Activated T-cell treated with anti-CD3 and anti-CD28 coated beads, Interleukin-2, amount 50 U/mL, for 72 hours (primary cell): ENCODE measurements around the gene CTBP1. TPM values are rescaled to one million over a fixed set of nuclear protein-coding genes. Genes with fewer than 3 reads are reported as not detected.

ENCODE experiments used
- ATAC-seq, 2 donors: fragments of 150-1000 bp; cut with Tn5 transposase; replicated peaks in 1 of 2; 2 replicates each; pipeline ENCODE4 v1.10.0; 2021; ENCODE audit warnings: moderate library complexity in 2 of 2, mild to moderate bottlenecking in 1 of 2
- DNase-seq, 2 donors: peaks; one replicate each; pipeline ENCODE4 v3.0.0; 2021 to 2022; ENCODE audit warnings: mixed read lengths in 1 of 2
- H3K27ac Mint-ChIP-seq: one replicate; pipeline ENCODE4 v1.8.0; 2022; ENCODE audit warnings: mild to moderate bottlenecking, moderate library complexity, mixed read lengths
- H3K27me3 Mint-ChIP-seq: one replicate; pipeline ENCODE4 v1.8.0; 2022; ENCODE audit warnings: low read depth, mixed read lengths
- H3K36me3 Mint-ChIP-seq, 2 donors: one replicate each; pipeline ENCODE4 v1.8.0; 2022; ENCODE audit warnings: mixed read lengths in 2 of 2, mild to moderate bottlenecking in 1 of 2; ENCODE audit not compliant: insufficient read depth in 2 of 2
- H3K4me1 Mint-ChIP-seq: one replicate; pipeline ENCODE4 v1.8.0; 2022; ENCODE audit warnings: low read depth, mixed read lengths
- H3K4me3 Mint-ChIP-seq, 2 donors: one replicate each; pipeline ENCODE4 v1.8.0; 2022; ENCODE audit warnings: mild to moderate bottlenecking in 2 of 2, mixed read lengths in 2 of 2, moderate library complexity in 2 of 2
- H3K9me3 Mint-ChIP-seq, 2 donors: one replicate each; pipeline ENCODE4 v1.8.0; 2022; ENCODE audit warnings: mixed read lengths in 2 of 2
- total RNA-seq, 2 donors: library from RNA; stranded (reverse); gene quantifications; one replicate each; pipeline ENCODE4 v1.2.3, GENCODE V29; 2022

The CTBP1 gene
- total RNA-seq, 2 donors from 2014 or later = 182 to 190 TPM

GRCh38 chr4:1209821-1210220 is 39.1 kb downstream of the CTBP1 start:
- ATAC-seq (no peak), DNase-seq (no peak)
- H3K9me3 Mint-ChIP-seq = no peaks in the 10 kb centered on the region
- no peak overlapping the region for H3K27ac Mint-ChIP-seq
- H3K36me3 Mint-ChIP-seq = no peaks in the 10 kb centered on the region
- H3K27me3 Mint-ChIP-seq = no peaks in the 10 kb centered on the region
- no peak overlapping the region for H3K4me3 Mint-ChIP-seq
- H3K4me1 Mint-ChIP-seq = no peaks in the 10 kb centered on the region

- H3K36me3 Mint-ChIP-seq = no peaks in the 10 kb centered on the region
- DNase-seq = no peak
- H3K27ac Mint-ChIP-seq = no peak overlapping the region
- no peak for ATAC-seq
- no peaks in the 10 kb centered on the region for H3K9me3 Mint-ChIP-seq
- H3K27me3 Mint-ChIP-seq = no peaks in the 10 kb centered on the region
- H3K4me1 Mint-ChIP-seq = no peaks in the 10 kb centered on the region
- H3K4me3 Mint-ChIP-seq = no peak overlapping the region
These were observed 39.8 kb downstream of the CTBP1 start for GRCh38 chr4:1208970-1209704.

- no peaks in the 10 kb centered on the region for H3K36me3 Mint-ChIP-seq
- no peaks in the 10 kb centered on the region for H3K27me3 Mint-ChIP-seq
- no peaks in the 10 kb centered on the region for H3K9me3 Mint-ChIP-seq
- ATAC-seq = peak; percentile 17 to 27
- H3K27ac Mint-ChIP-seq = no peak overlapping the region
- peaks cover under 1% of the 10 kb centered on the region for H3K4me1 Mint-ChIP-seq
- H3K4me3 Mint-ChIP-seq = no peak overlapping the region
- no peak for DNase-seq
These were observed 40.5 kb downstream of the CTBP1 start for GRCh38 chr4:1208266-1208961.

- Mint-ChIP-seq H3K4me3 (no peak overlapping the region), H3K9me3 (no peaks in the 10 kb centered on the region), H3K4me1 (peaks cover 7% of the 10 kb centered on the region), H3K27me3 (no peaks in the 10 kb centered on the region), H3K36me3 (no peaks in the 10 kb centered on the region), H3K27ac (no peak overlapping the region)
- DNase-seq = no peak
- ATAC-seq = no peak
These were observed 41.2 kb downstream of the CTBP1 start for GRCh38 chr4:1207603-1208265.

GRCh38 chr4:1207157-1207470 is 41.8 kb downstream of the CTBP1 start:
- H3K4me1 Mint-ChIP-seq = peaks cover 13% of the 10 kb centered on the region
- ATAC-seq (no peak), DNase-seq (no peak)
- H3K9me3 Mint-ChIP-seq = no peaks in the 10 kb centered on the region
- H3K27ac Mint-ChIP-seq = peak overlapping the region; percentile 19
- no peak overlapping the region for H3K4me3 Mint-ChIP-seq
- no peaks in the 10 kb centered on the region for H3K27me3 Mint-ChIP-seq
- H3K36me3 Mint-ChIP-seq = no peaks in the 10 kb centered on the region

GRCh38 chr4:1206299-1207156 is 42.4 kb downstream of the CTBP1 start:
- no peaks in the 10 kb centered on the region for H3K36me3 Mint-ChIP-seq
- H3K4me3 Mint-ChIP-seq = no peak overlapping the region
- H3K27me3 Mint-ChIP-seq = no peaks in the 10 kb centered on the region
- peaks cover 19% of the 10 kb centered on the region for H3K4me1 Mint-ChIP-seq
- DNase-seq (no peak), ATAC-seq (no peak)
- H3K9me3 Mint-ChIP-seq = no peaks in the 10 kb centered on the region
- H3K27ac Mint-ChIP-seq = peak overlapping the region; percentile 19

- DNase-seq (no peak), ATAC-seq (no peak)
- H3K27me3 Mint-ChIP-seq = no peaks in the 10 kb centered on the region
- H3K4me1 Mint-ChIP-seq = peaks cover 24% of the 10 kb centered on the region
- no peak overlapping the region for H3K4me3 Mint-ChIP-seq
- H3K9me3 Mint-ChIP-seq = no peaks in the 10 kb centered on the region
- no peaks in the 10 kb centered on the region for H3K36me3 Mint-ChIP-seq
- H3K27ac Mint-ChIP-seq = no peak overlapping the region
These were observed 43.2 kb downstream of the CTBP1 start for GRCh38 chr4:1205586-1206298.

GRCh38 chr4:1204828-1205585 is 43.9 kb downstream of the CTBP1 start:
- Mint-ChIP-seq H3K9me3 (no peaks in the 10 kb centered on the region), H3K27ac (peak overlapping the region; percentile 52), H3K27me3 (no peaks in the 10 kb centered on the region), H3K4me3 (no peak overlapping the region), H3K36me3 (no peaks in the 10 kb centered on the region), H3K4me1 (peaks cover 27% of the 10 kb centered on the region)
- ATAC-seq = no peak
- no peak for DNase-seq

GRCh38 chr4:1204286-1204827 is 44.6 kb downstream of the CTBP1 start:
- no peak overlapping the region for H3K4me3 Mint-ChIP-seq

GRCh38 chr4:1203026-1203616 is 45.8 kb downstream of the CTBP1 start:
- DNase-seq = no peak
- Mint-ChIP-seq H3K4me3 (peak overlapping the region in 1 of 2 donors; percentile 40), H3K4me1 (peaks cover 31% of the 10 kb centered on the region), H3K36me3 (no peaks in the 10 kb centered on the region), H3K27ac (peak overlapping the region; percentile 70), H3K9me3 (no peaks in the 10 kb centered on the region), H3K27me3 (no peaks in the 10 kb centered on the region)
- ATAC-seq = no peak

More at GRCh38 chr4:1204286-1204827, 44.6 kb downstream of the CTBP1 start:
- Mint-ChIP-seq H3K27me3 (no peaks in the 10 kb centered on the region), H3K36me3 (no peaks in the 10 kb centered on the region), H3K27ac (peak overlapping the region; percentile 33), H3K9me3 (no peaks in the 10 kb centered on the region), H3K4me1 (peaks cover 31% of the 10 kb centered on the region)
- ATAC-seq (no peak), DNase-seq (no peak)

- Mint-ChIP-seq H3K36me3 (no peaks in the 10 kb centered on the region), H3K4me3 (peak overlapping the region; percentile 77 to 82), H3K9me3 (no peaks in the 10 kb centered on the region), H3K27me3 (no peaks in the 10 kb centered on the region), H3K4me1 (peaks cover 31% of the 10 kb centered on the region), H3K27ac (peak overlapping the region; percentile 86)
- ATAC-seq = no peak
- DNase-seq = no peak
These were observed 46.4 kb downstream of the CTBP1 start for GRCh38 chr4:1202526-1203011.
